OCI-LY7 (cell line): ENCODE data around the gene VGLL3. TPM values are rescaled to one million over a fixed set of nuclear protein-coding genes. Genes with fewer than 3 reads are reported as not detected.

Experiments
- BruUV-seq: library from RNA; stranded (reverse); fragments of 400-500 nt; replicated peaks from 2 replicates; lab custom pipeline; 2021; lab: Mats Ljungman, UMichigan
- CTCF ChIA-PET: fragments of 300-600 bp; sonication (Branson Sonifier 250); formaldehyde crosslinking; loops from one replicate; lab custom pipeline; 2022; ENCODE audit warnings: antibody characterized with exemption; ENCODE audit not compliant: unreplicated experiment; lab: Charles Lee
- POLR2A ChIA-PET: fragments of 300-600 bp; sonication (Branson Sonifier 250); formaldehyde crosslinking; loops from one replicate; lab custom pipeline; 2022; ENCODE audit warnings: antibody characterized with exemption; lab: Charles Lee
- DNase-seq: peaks from one replicate; pipeline ENCODE4 v3.0.0-alpha.2; 2015; ENCODE audit warnings: low spot score
- H2AFZ ChIP-seq: fragments of 200-600 bp; sonication (generic), shearing (Covaris generic); 2 replicates; pipeline ENCODE4 v1.6.1; 2014; ENCODE audit warnings: mild to moderate bottlenecking, antibody characterized with exemption, low read length, moderate library complexity
- H3K27ac ChIP-seq: fragments of 200-600 bp; sonication (generic); 2 replicates; pipeline ENCODE4 v1.5.1; 2014; ENCODE audit warnings: mixed run types, low read depth, mild to moderate bottlenecking, moderate library complexity, low read length, inconsistent platforms; ENCODE audit not compliant: poor library complexity, severe bottlenecking
- H3K36me3 ChIP-seq: fragments of 200-600 bp; sonication (generic); 2 replicates; pipeline ENCODE4 v1.6.1; 2014; ENCODE audit warnings: mild to moderate bottlenecking, antibody characterized with exemption, low read length, moderate library complexity, mixed read lengths; ENCODE audit not compliant: insufficient read depth
- H3K4me1 ChIP-seq: fragments of 200-600 bp; sonication (generic); 2 replicates; pipeline ENCODE4 v1.5.1; 2014; ENCODE audit warnings: mild to moderate bottlenecking, low read length; ENCODE audit not compliant: insufficient read depth, poor library complexity, severe bottlenecking
- H3K4me2 ChIP-seq: fragments of 200-600 bp; sonication (generic); 2 replicates; pipeline ENCODE4 v1.6.1; 2014; ENCODE audit warnings: mild to moderate bottlenecking, low read length
- H3K4me3 ChIP-seq: fragments of 200-600 bp; sonication (generic); 2 replicates; pipeline ENCODE4 v1.5.1; 2014; ENCODE audit warnings: mild to moderate bottlenecking, low read depth, low read length; ENCODE audit not compliant: poor library complexity, severe bottlenecking
- H3K79me2 ChIP-seq: fragments of 200-600 bp; sonication (generic); 2 replicates; pipeline ENCODE4 v1.6.1; 2016; ENCODE audit warnings: low read depth, mild to moderate bottlenecking, low read length, moderate library complexity, mixed read lengths; ENCODE audit not compliant: insufficient read depth
- H3K9me2 ChIP-seq: fragments of 200-600 bp; sonication (generic); 2 replicates; pipeline ENCODE4 v1.6.1; 2016; ENCODE audit warnings: mild to moderate bottlenecking, low read length, mixed read lengths; ENCODE audit not compliant: insufficient read depth
- H3K9me3 ChIP-seq: fragments of 200-600 bp; sonication (generic); 2 replicates; pipeline ENCODE4 v1.6.1; 2014; ENCODE audit warnings: mild to moderate bottlenecking, mixed run types, low read length, mixed read lengths
- H4K20me1 ChIP-seq: fragments of 200-600 bp; sonication (generic); 2 replicates; pipeline ENCODE4 v1.6.1; 2014; ENCODE audit warnings: mild to moderate bottlenecking, antibody characterized with exemption, low read length, moderate library complexity, mixed read lengths; ENCODE audit not compliant: insufficient read depth
- EZH2phosphoT487 ChIP-seq: fragments of 200-600 bp; sonication (generic); IDR thresholded peaks from 2 replicates; pipeline ENCODE4 v1.6.1; 2018; ENCODE audit warnings: low read depth, borderline replicate concordance, mild to moderate bottlenecking, mixed run types, antibody characterized with exemption, low read length, moderate library complexity, mixed read lengths
- intact Hi-C: fragments of 100-400 bp; cut with micrococcal nuclease; formaldehyde crosslinking; loops from one replicate; pipeline ENCODE4 v1.10.0; 2022; ENCODE audit not compliant: unreplicated experiment
- total RNA-seq, 2 experiments: library from RNA; depleted of rRNA in 1 of 2; stranded (reverse); fragments of >200 nt in 1 of 2; shearing (Covaris generic) in 1 of 2; gene quantifications; 2 replicates each; pipeline ENCODE4 v1.2.3, GENCODE V29; 2014 to 2022
- TF ChIP-seq, protein P1 (sequence below): fragments of 200-600 bp; sonication (generic); conservative IDR thresholded peaks from 2 replicates; pipeline ENCODE4 v1.5.1; 2014; ENCODE audit warnings: mild to moderate bottlenecking, antibody characterized with exemption, low read length, moderate library complexity, mixed read lengths

VGLL3 gene
- total RNA-seq, 2 experiments from 2014 or later, result not detected

DNA sequence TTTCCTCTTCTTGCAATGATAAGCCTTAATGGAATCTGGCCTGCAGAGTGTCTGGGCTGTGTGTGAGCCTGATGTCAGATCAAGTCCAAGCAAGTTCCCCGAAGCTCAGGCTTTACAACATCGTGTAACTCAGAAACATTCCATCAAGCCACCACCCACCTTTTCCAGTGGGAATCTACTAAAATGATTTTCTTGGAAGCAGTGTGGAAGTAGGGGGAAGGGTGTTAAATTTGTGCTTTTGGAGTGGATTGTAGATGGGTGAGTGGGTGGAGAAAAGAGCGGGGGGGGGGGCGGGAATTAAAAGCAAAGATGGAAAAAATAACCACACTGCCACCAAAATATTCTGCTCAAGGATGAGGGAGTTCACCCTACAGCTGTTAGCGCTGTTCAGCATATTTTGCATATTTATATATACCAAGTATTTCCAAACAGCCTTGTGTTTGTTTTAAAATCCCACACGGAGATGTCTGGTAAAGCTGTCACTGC, 53.6 kb downstream of the VGLL3 start:
- Histone ChIP-seq H2AFZ (no peak overlapping the region), H3K36me3 (no peaks in the 10 kb centered on the region), H3K27ac (no peak overlapping the region), H4K20me1 (no peaks in the 10 kb centered on the region), H3K9me2 (no peaks in the 10 kb centered on the region), H3K4me3 (no peak overlapping the region), H3K4me1 (no peaks in the 10 kb centered on the region), H3K4me2 (no peak overlapping the region), H3K79me2 (no peaks in the 10 kb centered on the region), H3K9me3 (no peaks in the 10 kb centered on the region)
- TF ChIP-seq EZH2phosphoT487, result no peak
- TF ChIP-seq, protein P1, sequence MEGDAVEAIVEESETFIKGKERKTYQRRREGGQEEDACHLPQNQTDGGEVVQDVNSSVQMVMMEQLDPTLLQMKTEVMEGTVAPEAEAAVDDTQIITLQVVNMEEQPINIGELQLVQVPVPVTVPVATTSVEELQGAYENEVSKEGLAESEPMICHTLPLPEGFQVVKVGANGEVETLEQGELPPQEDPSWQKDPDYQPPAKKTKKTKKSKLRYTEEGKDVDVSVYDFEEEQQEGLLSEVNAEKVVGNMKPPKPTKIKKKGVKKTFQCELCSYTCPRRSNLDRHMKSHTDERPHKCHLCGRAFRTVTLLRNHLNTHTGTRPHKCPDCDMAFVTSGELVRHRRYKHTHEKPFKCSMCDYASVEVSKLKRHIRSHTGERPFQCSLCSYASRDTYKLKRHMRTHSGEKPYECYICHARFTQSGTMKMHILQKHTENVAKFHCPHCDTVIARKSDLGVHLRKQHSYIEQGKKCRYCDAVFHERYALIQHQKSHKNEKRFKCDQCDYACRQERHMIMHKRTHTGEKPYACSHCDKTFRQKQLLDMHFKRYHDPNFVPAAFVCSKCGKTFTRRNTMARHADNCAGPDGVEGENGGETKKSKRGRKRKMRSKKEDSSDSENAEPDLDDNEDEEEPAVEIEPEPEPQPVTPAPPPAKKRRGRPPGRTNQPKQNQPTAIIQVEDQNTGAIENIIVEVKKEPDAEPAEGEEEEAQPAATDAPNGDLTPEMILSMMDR, result no peak
- intact Hi-C loops, result no loop called here
- CTCF ChIA-PET, result no interaction called here
- DNase-seq, result no peak
- POLR2A ChIA-PET, result interaction anchor here (1.4 kb wide), 1 partner anchor 10 kb away, joined by 5 read pairs; no protein-coding TSS in a partner anchor
- no TSS peak for BruUV-seq

DNA sequence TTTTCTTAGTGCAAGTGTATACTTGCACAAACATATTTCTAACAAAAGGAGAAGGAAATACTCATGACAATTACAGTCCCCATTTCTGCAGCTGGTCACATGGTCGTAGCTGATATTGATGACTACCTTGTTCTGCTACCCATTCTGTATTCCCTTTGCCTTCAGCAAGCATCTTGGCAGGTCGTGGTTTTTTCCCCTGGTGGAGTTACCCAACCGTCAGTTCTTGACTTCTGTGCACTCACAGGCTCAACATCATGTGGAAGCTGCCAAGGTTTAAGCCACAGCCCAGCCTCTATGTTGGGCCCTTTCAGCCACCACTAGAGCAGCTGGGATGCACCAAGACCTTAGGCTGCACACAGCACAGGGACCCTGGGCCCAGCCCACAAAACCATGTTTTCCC, 56.1 kb downstream of the VGLL3 start:
- H3K79me2 ChIP-seq, result no peaks in the 10 kb centered on the region
- ChIA-PET CTCF (no interaction called here), POLR2A (no interaction called here)
- H3K4me3 ChIP-seq, result no peak overlapping the region
- no peaks in the 10 kb centered on the region for H4K20me1 ChIP-seq
- DNase-seq, result no peak
- no peaks in the 10 kb centered on the region for H3K36me3 ChIP-seq
- H3K27ac ChIP-seq, result no peak overlapping the region
- no peak for TF ChIP-seq EZH2phosphoT487
- TF ChIP-seq, protein P1, result no peak
- H3K4me2 ChIP-seq, result no peak overlapping the region
- no TSS peak for BruUV-seq
- H2AFZ ChIP-seq, result no peak overlapping the region
- no peaks in the 10 kb centered on the region for H3K9me2 ChIP-seq
- intact Hi-C loops, result no loop called here
- no peaks in the 10 kb centered on the region for H3K9me3 ChIP-seq
- H3K4me1 ChIP-seq, result no peaks in the 10 kb centered on the region

DNA sequence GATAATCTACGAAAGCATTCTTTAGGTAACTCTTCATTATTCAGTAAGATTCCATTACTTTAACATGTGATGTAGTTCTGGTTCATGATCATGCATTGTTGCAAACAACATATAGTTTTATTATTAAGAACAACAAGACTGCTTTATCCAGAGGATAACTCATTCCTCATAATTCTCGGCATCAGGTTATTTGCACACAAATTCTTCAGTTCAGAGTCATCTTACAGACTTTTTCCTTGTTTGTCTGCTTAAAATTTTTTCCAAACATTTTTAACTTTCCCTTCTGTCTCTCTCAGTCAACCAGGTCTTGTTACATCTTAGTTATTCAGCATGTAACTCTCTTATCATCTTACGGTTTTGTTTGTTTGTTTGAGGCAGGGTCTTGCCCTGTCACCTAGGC, 60.1 kb downstream of the VGLL3 start:
- H3K4me1 ChIP-seq, result no peaks in the 10 kb centered on the region
- no peak overlapping the region for H3K4me3 ChIP-seq
- POLR2A ChIA-PET, result interaction anchor here (0.5 kb wide), 1 partner anchor 1160 kb away, joined by 3 read pairs; no protein-coding TSS in a partner anchor
- intact Hi-C loops, result no loop called here
- H3K9me3 ChIP-seq, result no peaks in the 10 kb centered on the region
- DNase-seq, result no peak
- H3K4me2 ChIP-seq, result no peak overlapping the region
- H2AFZ ChIP-seq, result no peak overlapping the region
- H3K79me2 ChIP-seq, result no peaks in the 10 kb centered on the region
- H3K27ac ChIP-seq, result no peak overlapping the region
- H3K9me2 ChIP-seq, result no peaks in the 10 kb centered on the region
- CTCF ChIA-PET, result no interaction called here
- H3K36me3 ChIP-seq, result no peaks in the 10 kb centered on the region
- no TSS peak for BruUV-seq
- no peaks in the 10 kb centered on the region for H4K20me1 ChIP-seq
- TF ChIP-seq, protein P1, result no peak
- TF ChIP-seq EZH2phosphoT487, result no peak
